Stimulated activated naive CD4-positive, alpha-beta T cell (primary cell): ENCODE data around the gene HTRA3.
"Not testable (repeated sequence)": the region's sequence is repeated elsewhere in the genome, so short reads cannot be mapped to it uniquely, and the experiment has no call there.

Source experiments
- DNase-seq, 6 experiments: peaks; one replicate each; lab custom pipeline; 2025; lab: John Stamatoyannopoulos, UW

The HTRA3 gene

GRCh38 chr4:8343262-8343966 lies 73.9 kb downstream of the HTRA3 start:
- DNase-seq = no peak

GRCh38 chr4:8343967-8344331 lies 74.4 kb downstream of the HTRA3 start:
- DNase-seq = no peak

GRCh38 chr4:8344377-8344776 lies 74.8 kb downstream of the HTRA3 start:
- DNase-seq = no peak

GRCh38 chr4:8345053-8345945 lies 75.7 kb downstream of the HTRA3 start:
- DNase-seq = no peak

- no peak for DNase-seq
These were observed 76.6 kb downstream of the HTRA3 start for GRCh38 chr4:8345946-8346814.

- no peak for DNase-seq
These were observed 77.5 kb downstream of the HTRA3 start for GRCh38 chr4:8346838-8347605.

GRCh38 chr4:8347660-8348059 lies 78.1 kb downstream of the HTRA3 start:
- no peak for DNase-seq

GRCh38 chr4:8348071-8348470 lies 78.5 kb downstream of the HTRA3 start:
- no peak for DNase-seq

- DNase-seq = not testable (repeated sequence)
These were observed 79.7 kb downstream of the HTRA3 start for GRCh38 chr4:8349236-8349635.

- no peak for DNase-seq
These were observed 80.2 kb downstream of the HTRA3 start for GRCh38 chr4:8349664-8350236.

- DNase-seq = no peak
These were observed 80.8 kb downstream of the HTRA3 start for GRCh38 chr4:8350352-8350751.

GRCh38 chr4:8350841-8351461 lies 81.4 kb downstream of the HTRA3 start:
- DNase-seq = no peak

GRCh38 chr4:8351931-8352367 lies 82.4 kb downstream of the HTRA3 start:
- no peak for DNase-seq

GRCh38 chr4:8352368-8353157 lies 83.0 kb downstream of the HTRA3 start:
- DNase-seq = no peak

- no peak for DNase-seq
These were observed 83.7 kb downstream of the HTRA3 start for GRCh38 chr4:8353158-8353669.

- DNase-seq = no peak
These were observed 84.4 kb downstream of the HTRA3 start for GRCh38 chr4:8353912-8354453.

- no peak for DNase-seq
These were observed 85.8 kb downstream of the HTRA3 start for GRCh38 chr4:8355306-8355705.

GRCh38 chr4:8355864-8356565 lies 86.5 kb downstream of the HTRA3 start:
- DNase-seq = no peak
